DMS114 treated with DMSO at 0.1 percent for 48 hours (cell line): ENCODE measurements around the gene IFITM2.
"Not testable (repeated sequence)": the region's sequence is repeated elsewhere in the genome, so short reads cannot be mapped to it uniquely, and the experiment has no call there.

Source experiments
- DNase-seq: peaks from one replicate; lab custom pipeline; 2025; ENCODE audit not compliant: unreplicated experiment; lab: John Stamatoyannopoulos, UW

The IFITM2 gene

GRCh38 chr11:324593-325517, 17.2 kb downstream of the IFITM2 start:
- not testable (repeated sequence) for DNase-seq

GRCh38 chr11:325796-326591, 18.4 kb downstream of the IFITM2 start:
- DNase-seq = no peak

DNA sequence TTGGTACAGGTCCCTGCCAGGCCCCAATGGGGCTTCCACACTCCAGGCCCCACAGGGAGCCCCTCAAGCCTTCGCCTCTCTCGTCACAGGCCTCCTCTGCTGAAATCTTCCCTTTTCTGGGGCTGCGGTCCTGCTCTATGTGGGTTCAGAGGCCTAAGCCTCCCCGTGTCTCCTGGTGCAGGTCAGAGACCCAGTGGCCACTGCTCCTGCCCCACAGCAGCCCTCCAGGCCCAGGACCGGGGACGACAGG, 18.9 kb downstream of the IFITM2 start:
- no peak for DNase-seq

DNA sequence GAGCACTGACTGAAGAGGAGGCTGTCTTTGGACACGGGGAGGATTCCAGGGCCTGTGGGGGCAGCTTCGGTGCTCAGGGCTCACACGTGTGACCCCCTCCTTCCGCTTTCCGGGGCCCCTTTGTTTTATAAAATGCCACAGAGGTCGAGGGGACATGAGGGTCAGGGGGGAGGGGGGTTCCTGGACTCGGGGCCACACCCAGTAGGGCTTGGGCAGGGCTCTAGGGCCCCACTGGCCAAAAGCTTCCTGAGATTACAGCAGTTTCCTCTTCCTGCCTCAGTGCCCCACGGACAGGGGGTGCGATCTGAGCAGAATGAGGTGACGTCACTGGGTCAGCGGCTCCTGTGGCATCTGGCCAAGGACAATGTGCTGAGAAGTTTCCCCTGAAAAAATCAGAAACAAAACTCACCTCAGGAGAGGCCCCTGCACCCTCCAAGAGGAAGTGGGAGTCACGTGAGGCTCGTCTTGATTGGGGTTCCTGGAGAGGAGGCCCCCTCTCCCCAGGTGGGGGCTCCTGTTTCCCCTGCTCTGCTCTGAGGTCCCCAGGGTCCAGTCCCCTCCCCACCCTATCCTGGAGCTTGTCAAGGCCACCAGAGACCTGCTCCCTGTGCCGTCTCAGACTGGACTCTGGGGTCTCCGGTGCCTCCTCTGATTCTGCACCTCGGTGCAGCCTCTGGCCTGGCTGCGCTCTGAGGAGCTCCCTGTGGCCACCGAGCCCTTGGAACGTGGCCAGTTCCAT, 19.4 kb downstream of the IFITM2 start:
- DNase-seq = no peak

DNA sequence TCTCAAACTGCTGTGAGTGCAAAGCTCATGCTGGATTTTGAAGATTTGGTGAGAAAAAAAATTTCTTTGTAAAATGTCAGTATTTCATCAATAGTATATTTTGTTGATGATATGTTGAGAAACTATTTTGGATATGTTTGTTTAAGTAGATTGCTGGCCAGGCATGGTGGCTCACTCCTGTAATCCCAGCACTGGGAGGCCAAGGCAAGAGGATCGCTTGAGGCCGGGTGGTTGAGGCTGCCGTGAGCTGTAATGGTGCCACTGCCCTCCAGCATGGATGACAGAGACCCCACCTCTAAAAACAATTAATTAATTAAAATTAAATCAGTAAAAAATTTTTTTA, 19.9 kb downstream of the IFITM2 start:
- DNase-seq = no peak

GRCh38 chr11:328012-328411, 20.4 kb downstream of the IFITM2 start:
- no peak for DNase-seq

- DNase-seq = not testable (repeated sequence)
These were observed 21.0 kb downstream of the IFITM2 start for GRCh38 chr11:328516-329100.

GRCh38 chr11:329886-330253, 22.3 kb downstream of the IFITM2 start:
- DNase-seq = no peak

DNA sequence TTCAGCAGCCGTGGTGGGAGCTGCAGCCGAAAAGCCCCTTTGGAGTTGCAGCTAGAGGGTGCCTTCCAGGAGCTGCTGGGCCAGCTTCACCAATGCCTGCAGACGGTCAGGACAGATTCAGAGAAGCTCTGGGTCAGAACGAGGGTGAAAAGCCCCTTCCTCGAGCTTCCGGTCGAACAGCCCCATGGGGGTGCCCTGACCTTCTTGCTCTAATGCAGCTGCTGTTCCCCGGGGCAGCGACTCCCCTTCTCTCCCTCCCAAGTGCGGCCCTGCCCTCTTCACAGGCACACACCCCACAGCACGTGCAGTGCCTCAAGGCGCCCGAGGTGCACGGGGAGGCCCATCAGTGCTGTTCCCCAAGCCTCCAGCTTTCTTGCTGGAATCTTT, 22.7 kb downstream of the IFITM2 start:
- no peak for DNase-seq

GRCh38 chr11:330694-331357, 23.2 kb downstream of the IFITM2 start:
- DNase-seq = no peak

DNA sequence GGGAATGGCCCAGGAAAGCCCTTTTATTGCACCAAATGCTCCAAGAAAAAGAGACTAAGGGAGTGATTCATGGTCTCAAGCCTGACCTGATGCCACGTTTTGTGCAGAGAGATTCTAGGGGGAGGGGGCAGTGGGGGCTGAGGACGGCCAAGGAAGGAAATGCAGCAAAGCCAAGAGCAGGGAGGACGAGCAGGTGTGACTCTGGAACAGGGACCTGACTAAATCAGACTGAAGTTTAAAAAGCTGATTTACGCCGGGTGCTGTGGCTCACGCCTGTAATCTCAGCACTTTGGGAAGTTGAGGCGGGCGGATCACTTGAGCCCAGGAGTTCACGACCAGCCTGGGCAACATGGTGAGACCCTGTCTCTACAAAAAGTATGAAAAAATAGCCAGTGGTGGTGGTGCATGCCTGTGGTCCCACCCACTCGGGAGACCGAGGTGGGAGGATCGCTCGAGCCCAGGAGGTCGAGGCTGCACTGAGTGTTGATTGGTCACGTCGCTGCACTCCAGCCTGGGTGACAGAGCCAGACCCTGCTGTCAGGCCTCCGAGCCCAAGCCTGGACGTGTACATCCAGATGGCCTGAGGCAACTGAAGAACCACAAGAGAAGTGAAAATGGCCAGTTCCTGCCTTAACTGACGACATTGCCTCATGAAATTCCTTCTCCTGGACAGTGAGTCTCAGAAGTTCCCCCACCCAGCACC, 23.9 kb downstream of the IFITM2 start:
- DNase-seq = no peak

DNA sequence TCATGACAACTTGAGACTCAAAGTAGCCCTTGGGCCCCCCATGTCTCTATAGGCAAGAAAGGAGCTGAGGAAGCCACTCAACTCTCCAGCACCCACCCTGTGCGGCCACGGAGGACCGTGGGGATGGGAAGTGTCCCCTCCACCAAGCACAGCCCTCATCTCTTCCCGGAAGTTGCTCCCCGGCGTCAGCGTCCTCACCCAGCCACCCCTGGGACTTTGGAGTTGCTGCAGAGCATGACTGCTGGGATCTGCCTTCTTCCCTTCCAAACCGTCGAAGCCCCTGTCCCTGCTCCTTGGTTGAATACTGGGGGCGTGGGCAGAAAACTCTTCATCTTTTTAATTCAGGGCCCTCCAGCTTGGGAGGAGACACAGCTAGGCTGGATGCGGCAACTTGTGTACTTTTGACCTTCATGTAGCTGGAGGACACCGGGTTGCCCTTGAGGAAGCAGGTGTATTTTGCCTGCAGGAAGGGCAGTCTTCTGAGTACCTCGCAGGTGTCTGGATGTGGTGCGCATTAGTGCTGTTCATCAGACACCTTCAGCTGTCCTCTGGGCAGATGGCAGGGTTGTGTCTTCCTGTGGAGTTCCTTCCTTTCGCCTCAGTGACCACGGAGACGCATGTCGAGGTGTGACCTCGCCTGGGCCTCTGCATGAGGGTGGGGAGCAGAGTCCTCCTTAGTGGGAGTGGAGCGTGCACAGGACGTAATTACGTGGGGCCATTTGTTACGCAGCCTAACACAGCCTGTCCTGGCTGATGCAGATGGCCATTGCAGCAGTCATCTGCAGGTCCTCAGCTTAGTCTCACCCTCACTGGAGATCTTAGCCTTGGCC, 25.2 kb downstream of the IFITM2 start:
- DNase-seq = no peak

GRCh38 chr11:333616-334263, 26.1 kb downstream of the IFITM2 start:
- DNase-seq = not testable (repeated sequence)

DNA sequence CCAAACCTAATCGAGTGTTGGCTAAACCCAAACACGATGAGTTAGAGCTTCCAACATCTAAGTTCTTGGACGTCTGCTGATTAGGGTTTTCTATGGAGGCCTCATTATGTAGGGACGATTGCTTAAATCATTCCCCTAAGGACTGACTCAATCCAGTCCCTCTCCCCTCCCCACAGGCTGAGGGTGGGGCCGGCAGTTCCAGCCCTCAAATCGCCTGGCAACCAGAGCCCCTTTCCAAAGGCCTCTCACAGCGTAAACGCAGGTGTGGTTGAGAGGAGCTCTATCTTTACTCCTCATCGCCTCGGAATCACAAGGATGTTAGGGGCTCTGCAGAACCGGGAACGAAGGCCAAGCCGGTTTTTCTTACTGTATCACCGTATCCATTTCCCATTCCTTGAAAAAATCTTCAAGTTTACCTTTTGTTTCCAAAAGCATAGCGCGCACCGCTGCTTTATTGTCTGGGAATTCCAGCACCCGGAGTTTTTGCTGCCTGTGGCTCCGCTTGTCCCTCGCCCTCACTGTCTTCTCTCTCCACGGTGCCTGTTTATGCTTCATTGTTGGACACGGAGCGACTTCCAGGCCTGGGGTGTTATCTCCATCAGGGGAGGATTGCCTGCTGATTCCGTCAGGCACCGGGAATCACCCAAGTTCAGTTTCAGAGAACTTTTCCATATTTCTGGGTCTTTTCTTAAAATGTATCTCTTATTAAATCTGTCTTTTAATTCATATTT, 26.8 kb downstream of the IFITM2 start:
- no peak for DNase-seq

DNA sequence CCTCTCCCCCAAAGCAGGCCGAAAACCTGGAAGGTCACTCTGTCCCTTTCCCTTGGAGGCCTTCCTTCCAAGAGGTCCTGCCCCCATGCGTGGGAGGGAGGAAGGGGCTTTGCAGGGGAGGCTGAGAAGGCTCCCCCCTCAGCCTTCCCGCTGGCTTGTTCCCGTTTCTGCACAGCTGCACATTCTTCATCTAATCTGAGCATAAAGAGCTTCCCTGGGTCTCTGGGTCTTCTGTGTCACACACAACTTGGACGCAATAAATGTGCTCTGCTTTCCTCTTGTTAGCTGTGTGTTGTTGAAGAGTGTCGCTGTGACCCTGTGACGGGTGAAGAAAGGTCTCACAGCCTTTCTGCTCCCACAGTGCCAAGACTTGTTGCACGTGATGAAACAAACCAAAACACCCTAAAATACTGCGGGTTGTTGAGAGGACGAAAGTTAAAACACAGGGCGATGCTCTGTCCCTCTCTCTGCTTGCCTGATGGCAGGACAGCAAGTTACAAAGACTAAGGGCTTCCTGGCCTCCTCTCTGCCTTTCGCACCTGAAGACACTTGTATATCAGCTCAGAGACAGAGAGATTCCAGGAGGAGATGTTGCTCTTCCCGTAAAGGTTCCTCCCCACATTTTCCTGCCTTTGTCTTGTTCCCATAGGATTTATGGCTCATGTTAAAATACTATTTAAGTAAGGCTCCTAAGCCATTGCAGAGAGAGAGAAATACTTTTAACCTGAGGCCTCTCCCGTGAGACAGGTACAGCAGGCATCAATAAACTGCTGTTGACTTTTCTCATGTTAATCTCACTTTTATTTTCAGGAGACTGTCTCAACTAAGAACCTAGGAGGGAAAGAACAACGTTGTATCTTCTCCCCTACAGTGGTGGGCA, 28.4 kb downstream of the IFITM2 start:
- no peak for DNase-seq

DNA sequence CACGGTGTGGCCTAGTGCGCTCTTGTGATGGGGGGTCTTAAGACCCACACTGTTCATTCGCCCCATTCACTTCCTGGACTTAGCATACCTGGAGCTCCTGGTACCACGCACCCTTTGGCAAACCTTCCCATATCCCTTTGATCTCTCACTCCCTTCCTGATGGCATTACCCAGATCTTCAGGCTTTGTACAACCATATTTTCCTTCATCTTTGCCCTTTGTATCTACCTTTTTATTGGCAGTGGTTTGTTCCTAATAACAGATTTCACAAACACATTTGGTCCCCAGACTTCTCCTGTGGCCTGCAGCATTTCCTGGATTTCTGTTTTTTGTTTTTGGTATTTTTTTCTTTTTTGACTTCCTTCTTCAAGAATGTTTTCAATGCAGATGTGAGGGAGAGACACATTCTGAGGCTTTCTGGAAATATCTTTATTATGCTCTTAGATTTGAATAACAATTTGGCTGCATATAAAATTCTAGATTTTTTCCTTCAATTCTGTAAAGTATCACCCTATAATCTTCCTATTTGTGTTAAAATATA, 29.1 kb downstream of the IFITM2 start:
- DNase-seq = no peak

DNA sequence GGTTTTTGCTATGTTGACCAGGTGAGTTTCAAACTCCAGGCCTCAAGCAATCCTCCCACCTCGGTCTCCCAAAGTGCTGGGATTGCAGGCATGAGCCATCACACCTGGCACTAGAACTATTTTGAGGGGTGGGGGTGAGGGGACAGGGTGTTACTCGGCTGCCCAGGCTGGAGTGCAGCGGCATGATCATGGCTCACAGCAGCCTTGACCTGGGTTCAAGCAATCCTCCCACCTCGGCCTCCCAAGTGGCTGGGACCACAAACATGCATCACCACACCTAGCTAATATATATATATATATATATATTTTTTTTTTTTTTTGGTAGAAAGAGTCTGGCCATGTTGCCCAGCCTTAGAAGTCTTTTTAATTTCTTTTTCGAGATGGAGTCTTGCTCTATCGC, 30.1 kb downstream of the IFITM2 start:
- DNase-seq = no peak
